ENCODE data around the gene FHIT.

The FHIT gene

GRCh38 chr3:60399861-60400845 is 851.1 kb downstream of the FHIT start:
- Histone ChIP-seq H3K4me2 (ENCODE audit: low read length) (no peak overlapping the region), H3K9me3 (ENCODE audit: control insufficient read depth, insufficient read depth, low read length) (0 out of 2 replicates have a peak, but pooled peaks cover 6% of the 10 kb centered on the region), H3K27ac (ENCODE audit: low read depth, low read length) (no peak overlapping the region), H3F3A (ENCODE audit: control insufficient read depth, insufficient read depth) (no peaks in the 10 kb centered on the region), H3K9me2 (replicated peaks; ENCODE audit: control insufficient read depth, low read length) (no peaks in the 10 kb centered on the region), H3K4me3 (ENCODE audit: low read length) (no peak overlapping the region), H4K20me1 (ENCODE audit: control insufficient read depth, insufficient read depth, low read depth, low read length) (no peaks in the 10 kb centered on the region), H3K27me3 (ENCODE audit: control insufficient read depth, low read length) (no peaks in the 10 kb centered on the region), H3K79me2 (ENCODE audit: control insufficient read depth, low read length) (no peaks in the 10 kb centered on the region), H3K36me3 (ENCODE audit: control insufficient read depth, low read length) (no peaks in the 10 kb centered on the region), H3K4me1 (ENCODE audit: control insufficient read depth, low read length) (no peaks in the 10 kb centered on the region)
- TF ChIP-seq EZH2phosphoT487 (IDR thresholded peaks at IDR 0.05; ENCODE audit: borderline replicate concordance, low read length) (no peak), CTCF (IDR thresholded peaks at IDR 0.05; ENCODE audit: low read depth, low read length, poor library complexity, severe bottlenecking) (no peak)

DNA sequence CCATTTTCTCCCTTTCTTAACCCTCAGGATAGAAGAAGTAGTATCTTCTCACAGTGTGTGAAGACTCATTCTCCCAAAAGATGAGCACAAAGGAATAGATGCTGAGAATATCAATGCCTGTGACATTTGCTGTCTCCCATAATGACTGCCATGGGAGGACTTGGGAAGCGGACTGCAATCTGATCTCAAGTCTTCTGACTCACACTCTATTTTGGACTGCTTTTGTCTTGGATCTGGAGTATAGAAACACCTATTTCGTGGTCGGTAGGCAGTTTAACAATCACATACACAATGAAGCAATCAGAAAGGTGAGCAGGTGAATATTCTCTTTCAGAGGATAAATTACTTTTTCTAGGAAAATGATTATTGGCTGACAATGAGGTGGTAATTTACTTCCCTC is 852.0 kb downstream of the FHIT start:
- 0 out of 2 replicates have a peak, but pooled peaks cover 6% of the 10 kb centered on the region for H3K9me3 ChIP-seq (ENCODE audit: control insufficient read depth, insufficient read depth, low read length)
- no peaks in the 10 kb centered on the region for H3K4me1 ChIP-seq (ENCODE audit: control insufficient read depth, low read length)
- no peaks in the 10 kb centered on the region for H3K27me3 ChIP-seq (ENCODE audit: control insufficient read depth, low read length)
- no peaks in the 10 kb centered on the region for H3K79me2 ChIP-seq (ENCODE audit: control insufficient read depth, low read length)
- H3F3A ChIP-seq (ENCODE audit: control insufficient read depth, insufficient read depth): no peaks in the 10 kb centered on the region
- no peaks in the 10 kb centered on the region for H3K36me3 ChIP-seq (ENCODE audit: control insufficient read depth, low read length)
- H3K4me3 ChIP-seq (ENCODE audit: low read length): no peak overlapping the region
- no peak overlapping the region for H3K4me2 ChIP-seq (ENCODE audit: low read length)
- no peaks in the 10 kb centered on the region for H4K20me1 ChIP-seq (ENCODE audit: control insufficient read depth, insufficient read depth, low read depth, low read length)
- H3K27ac ChIP-seq (ENCODE audit: low read depth, low read length): no peak overlapping the region
- no peaks in the 10 kb centered on the region for H3K9me2 ChIP-seq (replicated peaks; ENCODE audit: control insufficient read depth, low read length)
- TF ChIP-seq EZH2phosphoT487 (IDR thresholded peaks at IDR 0.05; ENCODE audit: borderline replicate concordance, low read length) (no peak), CTCF (IDR thresholded peaks at IDR 0.05; ENCODE audit: low read depth, low read length, poor library complexity, severe bottlenecking) (no peak)

GRCh38 chr3:60395173-60395762 is 856.0 kb downstream of the FHIT start:
- Histone ChIP-seq H3F3A (ENCODE audit: control insufficient read depth, insufficient read depth) (no peaks in the 10 kb centered on the region), H3K4me3 (ENCODE audit: low read length) (no peak overlapping the region), H3K9me2 (replicated peaks; ENCODE audit: control insufficient read depth, low read length) (no peaks in the 10 kb centered on the region), H3K4me2 (ENCODE audit: low read length) (no peak overlapping the region), H3K79me2 (ENCODE audit: control insufficient read depth, low read length) (no peaks in the 10 kb centered on the region), H4K20me1 (ENCODE audit: control insufficient read depth, insufficient read depth, low read depth, low read length) (no peaks in the 10 kb centered on the region), H3K9me3 (ENCODE audit: control insufficient read depth, insufficient read depth, low read length) (0 out of 2 replicates have a peak, but pooled peaks cover 6% of the 10 kb centered on the region), H3K36me3 (ENCODE audit: control insufficient read depth, low read length) (no peaks in the 10 kb centered on the region), H3K27me3 (ENCODE audit: control insufficient read depth, low read length) (no peaks in the 10 kb centered on the region), H3K27ac (ENCODE audit: low read depth, low read length) (no peak overlapping the region), H3K4me1 (ENCODE audit: control insufficient read depth, low read length) (no peaks in the 10 kb centered on the region)
- TF ChIP-seq EZH2phosphoT487 (IDR thresholded peaks at IDR 0.05; ENCODE audit: borderline replicate concordance, low read length) (no peak), CTCF (IDR thresholded peaks at IDR 0.05; ENCODE audit: low read depth, low read length, poor library complexity, severe bottlenecking) (no peak)
